ENCODE measurements around the gene C1orf21. TPM values are rescaled to one million over a fixed set of nuclear protein-coding genes. Genes with fewer than 3 reads are reported as not detected.

C1orf21 gene
- polyA plus RNA-seq, 1 donor (not counting 4 experiments of a cell fraction or from before 2014, with no cell fraction given), result 44.3 TPM

- Histone ChIP-seq H3K4me1 (ENCODE audit: control insufficient read depth, extremely low read depth, insufficient read depth, low read length) (no peaks in the 10 kb centered on the region), H3K79me2 (ENCODE audit: control insufficient read depth, insufficient read depth, low read length) (no peaks in the 10 kb centered on the region), H2AFZ (ENCODE audit: control insufficient read depth, low read length) (no peak overlapping the region), H3K9me3 (ENCODE audit: control insufficient read depth, low read depth, low read length) (no peaks in the 10 kb centered on the region), H3K27ac (ENCODE audit: control insufficient read depth, insufficient read depth, low read length) (no peak overlapping the region), H3K4me3 (ENCODE audit: control insufficient read depth in 2 of 3, extremely low read depth in 1 of 3, insufficient read depth in 2 of 3, low read depth in 1 of 3, low read length in 3 of 3) (no peak overlapping the region), H3K9ac (ENCODE audit: control insufficient read depth, extremely low read depth, insufficient read depth, low read length) (no peak overlapping the region), H3K4me2 (ENCODE audit: control insufficient read depth, extremely low read depth, insufficient read depth, low read depth, low read length) (no peak overlapping the region), H3K36me3 (ENCODE audit: control insufficient read depth in 2 of 2, extremely low read depth in 1 of 2, insufficient read depth in 2 of 2, low read length in 2 of 2) (no peaks in the 10 kb centered on the region), H3K9me1 (ENCODE audit: control insufficient read depth, extremely low read depth, insufficient read depth, low read length) (no peaks in the 10 kb centered on the region), H3K27me3 (ENCODE audit: control insufficient read depth, extremely low read depth, insufficient read depth, low read length) (no peaks in the 10 kb centered on the region), H4K20me1 (ENCODE audit: control insufficient read depth, extremely low read depth, insufficient read depth, low read length) (no peaks in the 10 kb centered on the region)
- no peak for FAIRE-seq
- dilution Hi-C loops (cut with MboI; ENCODE audit: extremely low pct_ligation_motif_present, low sequenced_read_pairs), result no loop called here
- TF ChIP-seq CTCF (optimal IDR thresholded peaks at IDR 0.05 in 1 of 3, IDR thresholded peaks at IDR 0.05 in 1 of 3, conservative IDR thresholded peaks at IDR 0.05 in 1 of 3; ENCODE audit: extremely low read depth in 1 of 3, insufficient read depth in 2 of 3, low read length in 3 of 3) (peak in 2 of 3 experiments; percentile 17), EZH2 (IDR thresholded peaks at IDR 0.05; ENCODE audit: low read length) (no peak)
- DNase-seq (ENCODE audit: low read depth, low spot score), result no peak
These were observed 45.8 kb upstream of the C1orf21 start for GRCh38 chr1:184340984-184341383.

GRCh38 chr1:184350573-184350972, 36.3 kb upstream of the C1orf21 start:
- no peaks in the 10 kb centered on the region for H3K9me3 ChIP-seq (ENCODE audit: control insufficient read depth, low read depth, low read length)
- FAIRE-seq (no peak), DNase-seq (ENCODE audit: low read depth, low spot score) (no peak)
- H3K4me2 ChIP-seq (ENCODE audit: control insufficient read depth, extremely low read depth, insufficient read depth, low read depth, low read length), result no peak overlapping the region
- TF ChIP-seq EZH2 (IDR thresholded peaks at IDR 0.05; ENCODE audit: low read length), result no peak
- no peak for TF ChIP-seq CTCF (optimal IDR thresholded peaks at IDR 0.05 in 1 of 3, IDR thresholded peaks at IDR 0.05 in 1 of 3, conservative IDR thresholded peaks at IDR 0.05 in 1 of 3; ENCODE audit: extremely low read depth in 1 of 3, insufficient read depth in 2 of 3, low read length in 3 of 3)
- no peak overlapping the region for H3K9ac ChIP-seq (ENCODE audit: control insufficient read depth, extremely low read depth, insufficient read depth, low read length)
- H4K20me1 ChIP-seq (ENCODE audit: control insufficient read depth, extremely low read depth, insufficient read depth, low read length), result no peaks in the 10 kb centered on the region
- no peaks in the 10 kb centered on the region for H3K36me3 ChIP-seq (ENCODE audit: control insufficient read depth in 2 of 2, extremely low read depth in 1 of 2, insufficient read depth in 2 of 2, low read length in 2 of 2)
- no peak overlapping the region for H3K27ac ChIP-seq (ENCODE audit: control insufficient read depth, insufficient read depth, low read length)
- dilution Hi-C loops (cut with MboI; ENCODE audit: extremely low pct_ligation_motif_present, low sequenced_read_pairs), result no loop called here
- H3K9me1 ChIP-seq (ENCODE audit: control insufficient read depth, extremely low read depth, insufficient read depth, low read length), result no peaks in the 10 kb centered on the region
- no peaks in the 10 kb centered on the region for H3K4me1 ChIP-seq (ENCODE audit: control insufficient read depth, extremely low read depth, insufficient read depth, low read length)
- H3K4me3 ChIP-seq (ENCODE audit: control insufficient read depth in 2 of 3, extremely low read depth in 1 of 3, insufficient read depth in 2 of 3, low read depth in 1 of 3, low read length in 3 of 3), result no peak overlapping the region
- H3K79me2 ChIP-seq (ENCODE audit: control insufficient read depth, insufficient read depth, low read length), result no peaks in the 10 kb centered on the region
- H3K27me3 ChIP-seq (ENCODE audit: control insufficient read depth, extremely low read depth, insufficient read depth, low read length), result peaks cover 4% of the 10 kb centered on the region
- no peak overlapping the region for H2AFZ ChIP-seq (ENCODE audit: control insufficient read depth, low read length)
